Neural progenitor cell (in vitro differentiated cells): Measurements from ENCODE around the gene SNX32. TPM values are rescaled to one million over a fixed set of nuclear protein-coding genes. Genes with fewer than 3 reads are reported as not detected.

Experiments
- DNase-seq: peaks from one replicate; pipeline ENCODE4 v3.0.0-alpha.2; 2016; ENCODE audit warnings: low spot score
- H2AFZ ChIP-seq: fragments of 200-600 bp; sonication (generic); replicated peaks from 2 replicates; pipeline ENCODE4 v1.6.1; 2016; ENCODE audit warnings: antibody characterized with exemption
- H3F3A ChIP-seq: fragments of 200-600 bp; sonication (generic); 2 replicates; pipeline ENCODE4 v1.6.1; 2016; ENCODE audit warnings: antibody characterized with exemption, low read depth
- H3K27ac ChIP-seq: fragments of 200-600 bp; sonication (generic); 2 replicates; pipeline ENCODE4 v1.5.1; 2016; ENCODE audit warnings: mild to moderate bottlenecking
- H3K27me3 ChIP-seq: fragments of 200-600 bp; sonication (generic); 2 replicates; pipeline ENCODE4 v1.6.1; 2016; ENCODE audit warnings: mild to moderate bottlenecking, moderate library complexity
- H3K36me3 ChIP-seq: fragments of 200-600 bp; sonication (generic); 2 replicates; pipeline ENCODE4 v1.5.1; 2016
- H3K4me1 ChIP-seq: fragments of 200-600 bp; sonication (generic); 2 replicates; pipeline ENCODE4 v1.6.1; 2016; ENCODE audit warnings: mixed run types
- H3K4me2 ChIP-seq: fragments of 200-600 bp; sonication (generic); 2 replicates; pipeline ENCODE4 v1.6.1; 2016
- H3K4me3 ChIP-seq: fragments of 200-600 bp; sonication (generic); 2 replicates; pipeline ENCODE4 v1.5.1; 2016
- H3K79me2 ChIP-seq: fragments of 200-600 bp; sonication (generic); 2 replicates; pipeline ENCODE4 v1.6.1; 2016; ENCODE audit warnings: low read depth
- H3K9ac ChIP-seq: fragments of 200-600 bp; sonication (generic); 2 replicates; pipeline ENCODE4 v1.6.1; 2016
- H3K9me3 ChIP-seq: fragments of 200-600 bp; sonication (generic); 2 replicates; pipeline ENCODE4 v1.5.1; 2016; ENCODE audit warnings: low read depth
- H4K20me1 ChIP-seq: fragments of 200-600 bp; sonication (generic); 2 replicates; pipeline ENCODE4 v1.6.1; 2016; ENCODE audit warnings: low read depth
- H3K27ac Mint-ChIP-seq: 3 replicates; pipeline ENCODE4 v1.8.0; 2021; ENCODE audit warnings: mixed read lengths
- H3K27me3 Mint-ChIP-seq: 2 replicates; pipeline ENCODE4 v1.8.0; 2022; ENCODE audit warnings: low read depth, mild to moderate bottlenecking, inconsistent platforms, moderate library complexity, mixed read lengths; ENCODE audit not compliant: insufficient read depth
- H3K36me3 Mint-ChIP-seq: 3 replicates; pipeline ENCODE4 v1.8.0; 2021; ENCODE audit warnings: mixed read lengths
- H3K4me1 Mint-ChIP-seq: 3 replicates; pipeline ENCODE4 v1.8.0; 2021; ENCODE audit warnings: mixed read lengths
- H3K4me3 Mint-ChIP-seq: 3 replicates; pipeline ENCODE4 v1.8.0; 2021; ENCODE audit warnings: mild to moderate bottlenecking, moderate library complexity, mixed read lengths
- H3K9me3 Mint-ChIP-seq: 3 replicates; pipeline ENCODE4 v1.8.0; 2020; ENCODE audit warnings: mixed read lengths
- CTCF ChIP-seq: fragments of 200-600 bp; sonication (generic); IDR thresholded peaks from 2 replicates; pipeline ENCODE4 v1.5.1; 2017; ENCODE audit warnings: antibody characterized with exemption, mild to moderate bottlenecking
- EZH2 ChIP-seq: fragments of 200-600 bp; sonication (generic); IDR thresholded peaks from 2 replicates; pipeline ENCODE4 v1.6.1; 2017; ENCODE audit warnings: antibody characterized with exemption, mild to moderate bottlenecking, moderate library complexity
- EZH2phosphoT487 ChIP-seq: fragments of 200-600 bp; sonication (generic); IDR thresholded peaks from 2 replicates; pipeline ENCODE4 v1.6.1; 2017; ENCODE audit warnings: antibody characterized with exemption
- total RNA-seq: library from RNA; depleted of rRNA; stranded (reverse); fragments of >200 nt; gene quantifications from 2 replicates; pipeline ENCODE4 v1.2.3, GENCODE V29; 2015; ENCODE audit warnings: low replicate concordance

Gene SNX32
- total RNA-seq, 1 donor from 2014 or later = 1.4 TPM

GRCh38 chr11:65903068-65903481 is 69.3 kb downstream of the SNX32 start:
- no peak overlapping the region for H3K4me2 ChIP-seq
- TF ChIP-seq EZH2 = no peak
- TF ChIP-seq EZH2phosphoT487 = no peak
- TF ChIP-seq CTCF = no peak
- no peaks in the 10 kb centered on the region for H3K36me3 ChIP-seq
- H3K27me3 Mint-ChIP-seq = peaks cover 35% of the 10 kb centered on the region
- H3K36me3 Mint-ChIP-seq = no peaks in the 10 kb centered on the region
- DNase-seq = peak; percentile 28
- peaks cover 13% of the 10 kb centered on the region for H3F3A ChIP-seq
- H3K27ac ChIP-seq = no peak overlapping the region
- peaks cover 20% of the 10 kb centered on the region for H3K4me1 Mint-ChIP-seq
- H3K9ac ChIP-seq = no peak overlapping the region
- H3K79me2 ChIP-seq = no peaks in the 10 kb centered on the region
- no peaks in the 10 kb centered on the region for H3K9me3 Mint-ChIP-seq
- no peaks in the 10 kb centered on the region for H4K20me1 ChIP-seq
- H3K9me3 ChIP-seq = no peaks in the 10 kb centered on the region
- peaks cover 5% of the 10 kb centered on the region for H3K4me1 ChIP-seq
- no peak overlapping the region for H2AFZ ChIP-seq
- H3K27ac Mint-ChIP-seq = no peak overlapping the region
- peaks cover 100% of the 10 kb centered on the region for H3K27me3 ChIP-seq
- H3K4me3 ChIP-seq = no peak overlapping the region
- no peak overlapping the region for H3K4me3 Mint-ChIP-seq

Other genes starting within 250 kb of the SNX32 start
- 0.34 TPM in 1 of 2 replicates, not detected in the other for gene KCNK7, start 238.2 kb upstream of the SNX32 start, total RNA-seq
- 9.9 and 42.0 TPM in 2 replicates for gene MAP3K11, start 219.7 kb upstream of the SNX32 start, total RNA-seq
- 6.6 and 19.3 TPM in 2 replicates for gene PCNX3, start 218.2 kb upstream of the SNX32 start, total RNA-seq
- gene SIPA1, start 195.9 kb upstream of the SNX32 start, total RNA-seq = 4.7 and 16.4 TPM in 2 replicates
- 11.0 and 14.7 TPM in 2 replicates for gene RELA, start 171.0 kb upstream of the SNX32 start, total RNA-seq
- gene KAT5, start 121.7 kb upstream of the SNX32 start, total RNA-seq = 21.0 and 41.7 TPM in 2 replicates
- gene RNASEH2C, start 113.2 kb upstream of the SNX32 start, total RNA-seq = 23.4 and 53.3 TPM in 2 replicates
- 3.6 and 13.8 TPM in 2 replicates for gene AP5B1, start 53.0 kb upstream of the SNX32 start, total RNA-seq
- gene OVOL1, start 46.9 kb upstream of the SNX32 start, total RNA-seq = 0.12 TPM in 1 of 2 replicates, not detected in the other
- 704 and 971 TPM in 2 replicates for gene CFL1, start 24.2 kb downstream of the SNX32 start, total RNA-seq
- 36.8 and 42.4 TPM in 2 replicates for gene MUS81, start 26.5 kb downstream of the SNX32 start, total RNA-seq
- 9.2 and 25.1 TPM in 2 replicates for gene EFEMP2, start 38.8 kb downstream of the SNX32 start, total RNA-seq
- not detected in 2 replicates for gene CTSW, start 45.9 kb downstream of the SNX32 start, total RNA-seq
- gene FIBP, start 54.5 kb downstream of the SNX32 start, total RNA-seq = 92.1 and 113 TPM in 2 replicates
- 3.9 and 23.1 TPM in 2 replicates for gene CCDC85B, start 56.7 kb downstream of the SNX32 start, total RNA-seq
- not detected in 2 replicates for gene FOSL1, start 66.4 kb downstream of the SNX32 start, total RNA-seq
- 6.9 and 22.4 TPM in 2 replicates for gene C11orf68, start 85.1 kb downstream of the SNX32 start, total RNA-seq
- gene DRAP1, start 85.5 kb downstream of the SNX32 start, total RNA-seq = 51.0 and 74.8 TPM in 2 replicates
- gene TSGA10IP, start 111.5 kb downstream of the SNX32 start, total RNA-seq = 3.0 and 7.3 TPM in 2 replicates
- 8.6 and 39.5 TPM in 2 replicates for gene SART1, start 127.8 kb downstream of the SNX32 start, total RNA-seq
- 22.2 and 26.3 TPM in 2 replicates for gene EIF1AD, start 168.2 kb downstream of the SNX32 start, total RNA-seq
- gene BANF1, start 168.5 kb downstream of the SNX32 start, total RNA-seq = 39.8 and 80.9 TPM in 2 replicates
- gene CST6, start 178.0 kb downstream of the SNX32 start, total RNA-seq = 0.50 TPM in 1 of 2 replicates, not detected in the other
- not detected in 2 replicates for gene CATSPER1, start 192.5 kb downstream of the SNX32 start, total RNA-seq
- 8.5 and 35.9 TPM in 2 replicates for gene GAL3ST3, start 215.2 kb downstream of the SNX32 start, total RNA-seq
- 177 and 198 TPM in 2 replicates for gene SF3B2, start 218.4 kb downstream of the SNX32 start, total RNA-seq
- gene PACS1, start 236.3 kb downstream of the SNX32 start, total RNA-seq = 13.4 and 15.2 TPM in 2 replicates